ENCODE results near the gene CCDC73. TPM values are rescaled to one million over a fixed set of nuclear protein-coding genes. Genes with fewer than 3 reads are reported as not detected.
"Not testable (repeated sequence)": the region's sequence is repeated elsewhere in the genome, so short reads cannot be mapped to it uniquely, and the experiment has no call there.

CCDC73 gene
- total and polyA plus RNA-seq, 2 of the 4 experiments (the other 2 are of a cell fraction), result not detected

DNA sequence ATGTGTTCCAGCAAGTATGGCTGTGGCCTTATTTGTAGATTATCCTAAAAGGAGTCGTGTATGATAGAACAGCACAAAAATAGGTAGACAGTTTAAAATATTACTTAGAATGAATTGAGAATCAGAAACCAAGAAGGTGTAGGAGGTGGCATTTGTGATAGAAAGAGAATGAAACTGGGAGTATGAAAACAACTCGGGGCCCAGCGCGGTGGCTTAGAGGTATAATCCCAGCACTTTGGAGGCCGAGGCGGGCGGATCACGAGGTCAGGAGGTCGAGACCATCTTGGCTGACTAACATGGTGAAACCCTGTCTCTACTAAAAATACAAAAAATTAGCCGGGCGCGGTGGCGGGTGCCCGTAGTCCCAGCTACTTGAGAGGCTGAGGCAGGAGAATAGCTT, 198.3 kb downstream of the CCDC73 start:
- H3K18ac ChIP-seq (ENCODE audit: low read depth, low read length); H3K4me3 ChIP-seq (ENCODE audit: insufficient read depth, low read depth, low read length); CTCF ChIA-PET; ATAC-seq (ENCODE audit: low read depth); H3K4me2 ChIP-seq (ENCODE audit: low read depth, low read length); intact Hi-C loops (cut with micrococcal nuclease); H3K4me1 ChIP-seq (ENCODE audit: control insufficient read depth, insufficient read depth, low read length); H3K23ac ChIP-seq (ENCODE audit: low read depth, low read length); H4K8ac ChIP-seq (ENCODE audit: low read depth in 2 of 2, low read length in 2 of 2); H3K9me3 ChIP-seq (ENCODE audit: control insufficient read depth, insufficient read depth, low read length); dilution Hi-C loops (cut with HindIII; ENCODE audit: low sequenced_read_pairs, unreplicated experiment); H2BK5ac ChIP-seq (ENCODE audit: low read depth, low read length, poor library complexity, severe bottlenecking); POLR2A ChIA-PET (ENCODE audit: unreplicated experiment); H2AFZ ChIP-seq (replicated peaks; ENCODE audit: low read length, poor library complexity); BruUV-seq (replicated peaks); H3K14ac ChIP-seq (replicated peaks; ENCODE audit: low read depth, low read length); H4K91ac ChIP-seq (ENCODE audit: insufficient read depth, low read depth, low read length); H2AK5ac ChIP-seq (ENCODE audit: low read depth, low read length); H2BK15ac ChIP-seq (ENCODE audit: low read depth, low read length); H3K9me1 ChIP-seq (ENCODE audit: insufficient read depth, low read length); H3K4ac ChIP-seq (ENCODE audit: low read depth, low read length); H3K9ac ChIP-seq (ENCODE audit: low read depth, low read length); H3K27me3 ChIP-seq (ENCODE audit: control insufficient read depth, insufficient read depth, low read length); H2AK9ac ChIP-seq (replicated peaks; ENCODE audit: low read depth, low read length, poor library complexity); H3K27ac ChIP-seq (ENCODE audit: insufficient read depth, low read length); DNase-seq; H2BK120ac ChIP-seq (ENCODE audit: low read depth, low read length); H4K20me1 ChIP-seq (ENCODE audit: insufficient read depth, low read length); H3K56ac ChIP-seq (ENCODE audit: extremely low read depth, insufficient read depth, low read length); H2BK20ac ChIP-seq (ENCODE audit: low read depth, low read length); H4K5ac ChIP-seq (ENCODE audit: low read depth, low read length): not testable (repeated sequence)
- WGBS, 2 experiments (ENCODE audit: extremely low coverage in 2 of 2, insufficient read length in 1 of 2), result 100% methylated on average over 1 of the region's 14 CpGs; no CpG with 5 or more reads in 1 of the 2 experiments
- Histone ChIP-seq H3K36me3 (ENCODE audit: control insufficient read depth, insufficient read depth, low read length) (peaks cover 47% of the 10 kb centered on the region), H3K79me1 (ENCODE audit: low read depth in 1 of 2, low read length in 2 of 2) (peaks cover 9 to 27% of the 10 kb centered on the region in 2 experiments; a peak in 3 of 4 replicates)
- in situ Hi-C loops (cut with MboI; ENCODE audit: low sequenced_read_pairs), result loop anchor here (25.0 kb wide), 2 partner anchors 466 to 509 kb away; partner anchors contain the start of gene RCN1
